Retinal pigment epithelial cell (primary cell): ENCODE measurements around the gene SLC22A1.

Experiments
- DNase-seq: peaks from one replicate; pipeline ENCODE4 v3.0.0-alpha.2; 2010; ENCODE audit warnings: low read depth
- H3K4me3 ChIP-seq: 2 replicates; pipeline ENCODE4 v1.5.1; 2011; ENCODE audit warnings: mild to moderate bottlenecking, low read length, control low read depth, moderate library complexity
- CTCF ChIP-seq: conservative IDR thresholded peaks from 2 replicates; pipeline ENCODE4 v1.5.1; 2011; ENCODE audit warnings: low read depth, low read length, control low read depth, inconsistent platforms

The SLC22A1 gene

GRCh38 chr6:160197662-160198061, 76.0 kb downstream of the SLC22A1 start:
- no peak for TF ChIP-seq CTCF
- no peak overlapping the region for H3K4me3 ChIP-seq
- DNase-seq = no peak

GRCh38 chr6:160198606-160199211, 77.1 kb downstream of the SLC22A1 start:
- no peak for TF ChIP-seq CTCF
- no peak overlapping the region for H3K4me3 ChIP-seq
- DNase-seq = no peak

- no peak overlapping the region for H3K4me3 ChIP-seq
- DNase-seq = no peak
- TF ChIP-seq CTCF = no peak
Measured at GRCh38 chr6:160201061-160201460, 79.4 kb downstream of the SLC22A1 start.

- TF ChIP-seq CTCF = no peak
- no peak overlapping the region for H3K4me3 ChIP-seq
- DNase-seq = peak; percentile 2
Measured at GRCh38 chr6:160202411-160202810, 80.8 kb downstream of the SLC22A1 start.

GRCh38 chr6:160203076-160203475, 81.5 kb downstream of the SLC22A1 start:
- no peak for DNase-seq
- TF ChIP-seq CTCF = no peak
- no peak overlapping the region for H3K4me3 ChIP-seq

- no peak for DNase-seq
- TF ChIP-seq CTCF = no peak
- H3K4me3 ChIP-seq = no peak overlapping the region
Measured at GRCh38 chr6:160203522-160203921, 81.9 kb downstream of the SLC22A1 start.

- no peak overlapping the region for H3K4me3 ChIP-seq
- no peak for TF ChIP-seq CTCF
Measured at GRCh38 chr6:160203953-160204352, 82.3 kb downstream of the SLC22A1 start.

More at GRCh38 chr6:160203953-160204352, 82.3 kb downstream of the SLC22A1 start:
- no peak for DNase-seq
